ENCODE data around the gene RPRML. TPM values are rescaled to one million over a fixed set of nuclear protein-coding genes. Genes with fewer than 3 reads are reported as not detected.
"Not testable (repeated sequence)": the region's sequence is repeated elsewhere in the genome, so short reads cannot be mapped to it uniquely, and the experiment has no call there.

Gene RPRML
- not detected for total RNA-seq
- 0.07 TPM for polyA plus RNA-seq
- long read RNA-seq, donor 1 = 0 reads
- long read RNA-seq, donor 2 = 0 reads
- long read RNA-seq, donor 3 = 0 reads
- long read RNA-seq, donor 4 = 0 reads
- long read RNA-seq, donor 5 = 0 reads
- long read RNA-seq, donor 6 = 0 reads
- long read RNA-seq, donor 7 = 0 reads
- long read RNA-seq, donor 8 = 0 reads
- long read RNA-seq, donor 9, partial matches to known transcripts = 0 of 1 reads
- long read RNA-seq, donor 9, other reads (novel, unspliced or antisense) = 0 of 1 reads
- long read RNA-seq, donor 10 = 0 reads

DNA sequence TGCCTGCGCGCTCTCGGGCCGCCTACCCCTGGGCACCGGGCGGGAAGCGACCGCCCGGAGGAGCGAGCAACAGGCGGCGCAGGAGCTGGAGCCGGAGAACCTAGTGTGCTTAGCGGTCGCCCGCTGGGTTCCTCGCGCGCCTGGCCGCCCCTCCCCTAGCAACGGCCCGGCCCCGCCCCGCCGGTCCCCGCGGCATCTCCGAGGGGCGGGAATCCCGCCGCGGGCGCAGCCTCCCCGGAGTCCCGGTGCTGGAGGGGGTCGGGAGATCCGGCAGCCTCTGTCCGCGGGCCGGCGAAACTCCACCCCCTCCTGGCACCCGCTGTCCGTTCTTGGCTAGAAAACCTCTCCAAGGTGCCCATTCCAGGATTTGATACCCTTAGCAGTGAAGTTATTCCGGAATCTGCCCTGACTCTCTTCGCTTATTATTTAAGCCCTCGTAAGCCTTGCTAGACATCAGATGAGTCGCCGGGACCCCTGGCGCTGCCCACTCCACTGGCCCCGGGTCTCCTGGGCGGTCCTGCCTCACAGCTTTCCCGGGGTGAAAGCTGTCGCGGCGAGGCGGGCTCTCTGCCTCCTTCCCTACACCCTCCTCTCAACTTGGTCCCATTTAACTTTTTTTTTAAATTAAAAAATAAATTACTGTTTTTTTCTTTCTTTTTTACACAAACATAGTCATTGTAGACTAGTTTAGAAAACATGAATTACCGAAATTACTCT lies at the start of gene RPRML:
Gene RPRML, minus strand, starts transcription at position 107 of the 717 bp plus-strand sequence. CDS start 246 bp downstream, outside the sequence.
- 2% methylated on average over 57 of the region's 57 CpGs for WGBS
- H3K4me3 ChIP-seq (ENCODE audit: low read length in 2 of 2) = peak within 1 kb of the TSS in 1 of 2 donors; percentile 47
- H3K4me1 ChIP-seq (ENCODE audit: control insufficient read depth in 2 of 2, insufficient read depth in 2 of 2, low read length in 2 of 2) = peaks cover 4 to 6% of the 10 kb centered on the region in 2 donors
- H3K27me3 ChIP-seq (ENCODE audit: control insufficient read depth in 2 of 2, insufficient read depth in 1 of 2, low read length in 1 of 2) = peaks cover 36 to 79% of the 10 kb centered on the region in 2 donors
- H3K36me3 ChIP-seq (ENCODE audit: control insufficient read depth in 2 of 2, insufficient read depth in 2 of 2, low read length in 1 of 2) = no peaks in the 10 kb centered on the region
- peak in 2 of 9 donors; percentile 8 to 23 for DNase-seq (ENCODE audit: low read depth in 6 of 9, low spot score in 9 of 9)
- H3K9me3 ChIP-seq (ENCODE audit: control insufficient read depth in 2 of 2, insufficient read depth in 1 of 2, low read length in 1 of 2) = peaks cover 0 to 6% of the 10 kb centered on the region in 2 donors
- no peak within 1 kb of the TSS for H3K27ac ChIP-seq (ENCODE audit: low read depth in 1 of 2, low read length in 1 of 2)

DNA sequence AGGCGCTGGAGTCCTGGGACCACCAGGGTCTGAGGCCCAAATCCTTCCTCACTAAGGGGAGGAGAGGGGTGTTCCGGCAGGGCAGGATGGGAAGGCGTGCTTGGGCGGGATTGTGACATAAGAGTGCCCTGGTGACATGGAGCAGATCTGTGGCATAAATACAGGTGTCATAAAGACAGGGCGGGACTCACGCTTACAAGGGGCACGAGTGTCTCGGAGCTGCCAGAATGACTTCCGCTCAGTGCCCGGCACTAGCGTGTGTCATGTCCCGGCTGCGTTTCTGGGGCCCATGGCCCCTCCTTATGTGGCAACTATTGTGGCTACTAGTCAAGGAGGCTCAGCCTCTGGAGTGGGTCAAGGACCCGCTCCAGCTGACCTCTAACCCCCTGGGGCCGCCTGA lies 37.9 kb upstream of the RPRML start:
- 98% methylated on average over 11 of the region's 15 CpGs for WGBS
- not testable (repeated sequence) for H3K9me3 ChIP-seq (ENCODE audit: control insufficient read depth in 2 of 2, insufficient read depth in 1 of 2, low read length in 1 of 2); H3K4me1 ChIP-seq (ENCODE audit: control insufficient read depth in 2 of 2, insufficient read depth in 2 of 2, low read length in 2 of 2); H3K36me3 ChIP-seq (ENCODE audit: control insufficient read depth in 2 of 2, insufficient read depth in 2 of 2, low read length in 1 of 2); H3K27ac ChIP-seq (ENCODE audit: low read depth in 1 of 2, low read length in 1 of 2); H3K27me3 ChIP-seq (ENCODE audit: control insufficient read depth in 2 of 2, insufficient read depth in 1 of 2, low read length in 1 of 2); H3K4me3 ChIP-seq (ENCODE audit: low read length in 2 of 2); DNase-seq (ENCODE audit: low read depth in 6 of 9, low spot score in 9 of 9)

DNA sequence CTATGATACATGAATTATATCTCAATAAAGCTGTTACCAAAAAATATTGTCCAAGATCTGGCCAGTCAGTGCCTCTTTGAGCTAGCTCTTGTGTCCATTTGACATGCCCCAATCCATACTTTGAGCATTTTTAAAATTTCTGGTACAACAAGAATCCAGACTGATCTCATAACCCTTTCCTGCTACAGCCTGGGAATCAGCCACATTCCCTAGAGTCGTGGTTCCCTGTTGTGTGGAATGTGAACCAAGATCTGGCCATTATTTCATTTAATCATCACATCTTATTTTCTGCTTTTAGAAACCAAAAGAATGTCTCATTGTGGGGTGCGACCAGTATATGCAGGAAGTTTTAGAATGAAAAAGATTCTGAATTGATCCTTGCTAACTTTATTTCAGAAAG lies 34.3 kb upstream of the RPRML start:
- no peaks in the 10 kb centered on the region for H3K4me1 ChIP-seq (ENCODE audit: control insufficient read depth in 2 of 2, insufficient read depth in 2 of 2, low read length in 2 of 2)
- no peaks in the 10 kb centered on the region for H3K36me3 ChIP-seq (ENCODE audit: control insufficient read depth in 2 of 2, insufficient read depth in 2 of 2, low read length in 1 of 2)
- DNase-seq (ENCODE audit: low read depth in 6 of 9, low spot score in 9 of 9) = no peak
- H3K27ac ChIP-seq (ENCODE audit: low read depth in 1 of 2, low read length in 1 of 2) = no peak overlapping the region
- WGBS = 98% methylated on average over 2 of the region's 2 CpGs
- no peaks in the 10 kb centered on the region for H3K9me3 ChIP-seq (ENCODE audit: control insufficient read depth in 2 of 2, insufficient read depth in 1 of 2, low read length in 1 of 2)
- no peak overlapping the region for H3K4me3 ChIP-seq (ENCODE audit: low read length in 2 of 2)
- no peaks in the 10 kb centered on the region for H3K27me3 ChIP-seq (ENCODE audit: control insufficient read depth in 2 of 2, insufficient read depth in 1 of 2, low read length in 1 of 2)

DNA sequence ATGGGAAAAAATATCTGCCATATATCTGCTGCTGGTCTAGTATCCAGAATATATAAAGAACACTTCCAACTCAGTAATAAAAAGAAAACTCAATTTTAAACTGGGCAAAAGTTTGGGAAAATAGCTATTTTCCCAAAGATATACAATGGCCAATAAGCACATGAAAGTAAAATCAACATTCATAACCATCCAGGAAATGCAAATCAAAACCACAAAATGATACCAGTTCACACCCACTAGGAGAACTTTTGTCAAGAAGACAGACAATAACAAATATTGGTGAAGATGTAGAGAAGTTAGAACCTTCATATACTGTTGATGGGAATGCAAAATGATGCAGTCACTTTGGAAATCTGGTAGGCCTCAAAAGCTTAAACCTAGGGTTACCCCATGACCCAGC lies 33.4 kb upstream of the RPRML start:
- no peak for DNase-seq (ENCODE audit: low read depth in 6 of 9, low spot score in 9 of 9)
- H3K27me3 ChIP-seq (ENCODE audit: control insufficient read depth in 2 of 2, insufficient read depth in 1 of 2, low read length in 1 of 2) = no peaks in the 10 kb centered on the region
- no peak overlapping the region for H3K4me3 ChIP-seq (ENCODE audit: low read length in 2 of 2)
- no peak overlapping the region for H3K27ac ChIP-seq (ENCODE audit: low read depth in 1 of 2, low read length in 1 of 2)
- no peaks in the 10 kb centered on the region for H3K4me1 ChIP-seq (ENCODE audit: control insufficient read depth in 2 of 2, insufficient read depth in 2 of 2, low read length in 2 of 2)
- no peaks in the 10 kb centered on the region for H3K36me3 ChIP-seq (ENCODE audit: control insufficient read depth in 2 of 2, insufficient read depth in 2 of 2, low read length in 1 of 2)
- no peaks in the 10 kb centered on the region for H3K9me3 ChIP-seq (ENCODE audit: control insufficient read depth in 2 of 2, insufficient read depth in 1 of 2, low read length in 1 of 2)

DNA sequence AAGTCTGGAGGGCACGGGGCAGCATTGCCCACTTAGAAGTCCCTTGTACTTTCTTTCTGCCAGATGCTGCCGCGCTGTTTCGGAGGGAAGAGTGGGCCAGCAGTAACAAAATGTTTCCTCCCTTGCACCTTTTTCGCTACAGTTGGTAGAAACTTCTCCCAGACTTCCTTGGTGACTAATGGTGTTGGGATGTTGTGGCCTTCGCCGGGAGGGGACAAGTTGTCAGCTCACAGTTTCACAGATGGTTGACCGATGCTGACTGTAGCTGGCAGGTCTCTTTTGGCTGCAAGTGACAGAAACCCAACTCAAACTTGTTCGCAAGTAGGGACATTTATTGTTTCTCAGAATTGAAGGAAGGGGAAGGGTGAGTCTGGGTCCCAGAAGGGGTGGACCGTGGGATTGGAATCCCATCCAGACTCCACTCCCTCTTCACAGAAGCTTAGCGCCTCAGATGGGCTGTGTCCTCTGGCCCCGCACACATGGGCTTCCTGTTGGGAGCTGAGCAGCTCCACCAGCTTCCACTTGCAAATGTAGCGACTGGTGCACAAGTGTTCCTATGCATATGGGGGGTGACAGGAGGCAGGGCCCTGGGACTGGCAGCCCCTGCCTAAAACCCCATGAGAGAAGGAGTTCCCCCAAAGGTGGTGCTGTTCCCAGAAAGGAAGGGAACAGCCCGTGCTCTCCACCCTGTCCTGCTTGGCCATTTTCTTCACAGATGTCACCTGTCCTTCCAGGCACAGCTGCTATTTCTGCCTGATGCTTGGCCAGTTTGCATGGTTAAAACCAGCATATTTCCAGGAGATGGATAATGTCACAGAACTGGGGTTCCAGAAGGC lies 30.9 kb upstream of the RPRML start:
- no peaks in the 10 kb centered on the region for H3K4me1 ChIP-seq (ENCODE audit: control insufficient read depth in 2 of 2, insufficient read depth in 2 of 2, low read length in 2 of 2)
- WGBS = 98% methylated on average over 14 of the region's 14 CpGs
- DNase-seq (ENCODE audit: low read depth in 6 of 9, low spot score in 9 of 9) = no peak
- H3K27me3 ChIP-seq (ENCODE audit: control insufficient read depth in 2 of 2, insufficient read depth in 1 of 2, low read length in 1 of 2) = no peaks in the 10 kb centered on the region
- H3K4me3 ChIP-seq (ENCODE audit: low read length in 2 of 2) = no peak overlapping the region
- H3K9me3 ChIP-seq (ENCODE audit: control insufficient read depth in 2 of 2, insufficient read depth in 1 of 2, low read length in 1 of 2) = no peaks in the 10 kb centered on the region
- no peak overlapping the region for H3K27ac ChIP-seq (ENCODE audit: low read depth in 1 of 2, low read length in 1 of 2)
- H3K36me3 ChIP-seq (ENCODE audit: control insufficient read depth in 2 of 2, insufficient read depth in 2 of 2, low read length in 1 of 2) = no peaks in the 10 kb centered on the region

DNA sequence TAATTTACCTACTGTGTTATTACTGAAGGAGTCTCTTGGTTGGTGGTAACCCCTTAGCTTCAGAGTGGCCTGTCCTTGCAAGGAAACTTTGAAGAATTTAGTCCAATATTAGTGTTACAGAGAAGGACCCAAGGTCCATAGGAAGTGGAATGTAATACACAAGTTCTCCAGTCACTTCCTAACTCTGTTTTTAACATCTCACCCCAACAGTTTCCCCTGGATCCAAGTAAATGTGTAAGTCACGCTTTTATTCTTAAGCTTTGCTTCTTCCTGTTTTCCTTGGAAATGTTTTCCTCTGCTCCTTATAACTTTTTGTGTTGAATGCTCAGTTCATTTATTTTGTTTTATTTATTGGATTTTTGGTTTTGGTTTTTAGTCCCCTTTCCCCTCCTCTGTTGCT lies 25.9 kb upstream of the RPRML start:
- Histone ChIP-seq H3K27ac (ENCODE audit: low read depth in 1 of 2, low read length in 1 of 2) (no peak overlapping the region), H3K9me3 (ENCODE audit: control insufficient read depth in 2 of 2, insufficient read depth in 1 of 2, low read length in 1 of 2) (peaks cover 0 to 5% of the 10 kb centered on the region in 2 donors), H3K4me3 (ENCODE audit: low read length in 2 of 2) (no peak overlapping the region), H3K36me3 (ENCODE audit: control insufficient read depth in 2 of 2, insufficient read depth in 2 of 2, low read length in 1 of 2) (no peaks in the 10 kb centered on the region), H3K4me1 (ENCODE audit: control insufficient read depth in 2 of 2, insufficient read depth in 2 of 2, low read length in 2 of 2) (no peaks in the 10 kb centered on the region), H3K27me3 (ENCODE audit: control insufficient read depth in 2 of 2, insufficient read depth in 1 of 2, low read length in 1 of 2) (no peaks in the 10 kb centered on the region)
- WGBS = 96% methylated on average over 1 of the region's 1 CpG
- DNase-seq (ENCODE audit: low read depth in 6 of 9, low spot score in 9 of 9) = no peak

- not testable (repeated sequence) for H3K4me1 ChIP-seq (ENCODE audit: control insufficient read depth in 2 of 2, insufficient read depth in 2 of 2, low read length in 2 of 2); H3K9me3 ChIP-seq (ENCODE audit: control insufficient read depth in 2 of 2, insufficient read depth in 1 of 2, low read length in 1 of 2); H3K4me3 ChIP-seq (ENCODE audit: low read length in 2 of 2); H3K27me3 ChIP-seq (ENCODE audit: control insufficient read depth in 2 of 2, insufficient read depth in 1 of 2, low read length in 1 of 2); DNase-seq (ENCODE audit: low read depth in 6 of 9, low spot score in 9 of 9); H3K27ac ChIP-seq (ENCODE audit: low read depth in 1 of 2, low read length in 1 of 2); H3K36me3 ChIP-seq (ENCODE audit: control insufficient read depth in 2 of 2, insufficient read depth in 2 of 2, low read length in 1 of 2)
- 88% methylated on average over 5 of the region's 5 CpGs for WGBS
These were observed 24.8 kb upstream of the RPRML start for GRCh38 chr17:47003864-47004263.

DNA sequence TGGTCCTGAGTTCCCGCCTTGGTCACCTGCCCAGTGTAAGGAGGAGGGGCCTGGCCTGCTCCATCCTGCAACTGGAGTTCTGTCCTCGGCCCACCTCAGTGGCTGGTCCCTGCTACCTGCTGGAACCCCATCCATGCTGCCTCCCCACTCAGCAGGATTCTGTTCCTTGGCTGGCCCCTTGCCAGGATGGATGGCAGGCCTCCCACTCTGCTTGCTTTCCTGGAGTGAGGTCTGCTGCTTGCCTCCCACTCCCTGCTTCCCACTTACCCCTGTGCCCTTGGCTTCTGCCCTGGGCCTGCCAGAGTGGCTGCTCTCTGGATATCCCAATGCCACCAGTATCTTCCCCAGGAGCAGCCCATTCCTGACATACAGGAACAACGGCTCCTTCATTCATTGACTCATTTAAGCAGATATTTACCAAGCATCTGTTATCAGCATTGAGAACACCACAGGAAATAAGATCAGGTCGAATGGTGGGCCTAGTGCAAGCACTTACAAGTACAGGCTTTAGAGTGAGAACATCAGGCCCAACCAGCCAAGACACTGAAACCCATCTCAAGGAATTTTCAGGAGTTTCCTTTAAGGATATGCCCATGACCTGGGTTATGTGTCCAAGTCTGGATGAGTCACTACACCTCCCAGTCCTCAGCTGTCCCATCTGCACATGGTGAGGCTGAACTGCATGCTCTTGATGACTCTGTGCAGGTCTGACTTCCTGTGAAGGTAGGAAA lies 17.0 kb upstream of the RPRML start:
- Histone ChIP-seq H3K4me1 (ENCODE audit: control insufficient read depth in 2 of 2, insufficient read depth in 2 of 2, low read length in 2 of 2) (no peaks in the 10 kb centered on the region), H3K9me3 (ENCODE audit: control insufficient read depth in 2 of 2, insufficient read depth in 1 of 2, low read length in 1 of 2) (no peaks in the 10 kb centered on the region), H3K36me3 (ENCODE audit: control insufficient read depth in 2 of 2, insufficient read depth in 2 of 2, low read length in 1 of 2) (no peaks in the 10 kb centered on the region), H3K27me3 (ENCODE audit: control insufficient read depth in 2 of 2, insufficient read depth in 1 of 2, low read length in 1 of 2) (no peaks in the 10 kb centered on the region), H3K27ac (ENCODE audit: low read depth in 1 of 2, low read length in 1 of 2) (no peak overlapping the region), H3K4me3 (ENCODE audit: low read length in 2 of 2) (no peak overlapping the region)
- WGBS = 92% methylated on average over 4 of the region's 4 CpGs
- DNase-seq (ENCODE audit: low read depth in 6 of 9, low spot score in 9 of 9) = no peak
